SKM-1 treated with dmso at 0.1 percent for 144 hours (cell line): ENCODE results near the gene VWA8.
"Not testable (repeated sequence)": the region's sequence is repeated elsewhere in the genome, so short reads cannot be mapped to it uniquely, and the experiment has no call there.

Source experiments
- DNase-seq: peaks from one replicate; lab custom pipeline; 2025; ENCODE audit not compliant: unreplicated experiment; lab: John Stamatoyannopoulos, UW

VWA8 gene

GRCh38 chr13:41928323-41928722, 32.6 kb downstream of the VWA8 start:
- no peak for DNase-seq

- DNase-seq: no peak
Observed at GRCh38 chr13:41925014-41925413, 35.9 kb downstream of the VWA8 start.

- not testable (repeated sequence) for DNase-seq
Observed at GRCh38 chr13:41922894-41923293, 38.0 kb downstream of the VWA8 start.

- DNase-seq: no peak
Observed at GRCh38 chr13:41919741-41920487, 41.0 kb downstream of the VWA8 start.

GRCh38 chr13:41919031-41919740, 41.7 kb downstream of the VWA8 start:
- no peak for DNase-seq

- DNase-seq: no peak
Observed at GRCh38 chr13:41917641-41918040, 43.3 kb downstream of the VWA8 start.

- peak; percentile 4 for DNase-seq
Observed at GRCh38 chr13:41916173-41916954, 44.5 kb downstream of the VWA8 start.

- no peak for DNase-seq
Observed at GRCh38 chr13:41915081-41915480, 45.8 kb downstream of the VWA8 start.

GRCh38 chr13:41914552-41914951, 46.4 kb downstream of the VWA8 start:
- no peak for DNase-seq

GRCh38 chr13:41909506-41909905, 51.4 kb downstream of the VWA8 start:
- no peak for DNase-seq

- peak; percentile 7 for DNase-seq
Observed at GRCh38 chr13:41905600-41906254, 55.2 kb downstream of the VWA8 start.

GRCh38 chr13:41900918-41901317, 60.0 kb downstream of the VWA8 start:
- no peak for DNase-seq

GRCh38 chr13:41898411-41898810, 62.5 kb downstream of the VWA8 start:
- DNase-seq: not testable (repeated sequence)

GRCh38 chr13:41897126-41897525, 63.8 kb downstream of the VWA8 start:
- no peak for DNase-seq

GRCh38 chr13:41895478-41895877, 65.4 kb downstream of the VWA8 start:
- no peak for DNase-seq

GRCh38 chr13:41891119-41891518, 69.8 kb downstream of the VWA8 start:
- DNase-seq: no peak

- no peak for DNase-seq
Observed at GRCh38 chr13:41883147-41883546, 77.8 kb downstream of the VWA8 start.

GRCh38 chr13:41881890-41882289, 79.0 kb downstream of the VWA8 start:
- not testable (repeated sequence) for DNase-seq

GRCh38 chr13:41880966-41881365, 79.9 kb downstream of the VWA8 start:
- DNase-seq: no peak

GRCh38 chr13:41864658-41865057, 96.3 kb downstream of the VWA8 start:
- peak; percentile 94 for DNase-seq

- not testable (repeated sequence) for DNase-seq
Observed at GRCh38 chr13:41862659-41863058, 98.2 kb downstream of the VWA8 start.
